Cerebellar nuclear complex (tissue), 1 donor: ENCODE measurements around the gene KCNK4.
"Not testable (repeated sequence)": the region's sequence is repeated elsewhere in the genome, so short reads cannot be mapped to it uniquely, and the experiment has no call there.

Source experiments
- DNase-seq, 2 experiments: peaks; one replicate each; lab custom pipeline; 2025; lab: John Stamatoyannopoulos, UW

KCNK4 gene

GRCh38 chr11:64306876-64307622 lies 15.9 kb downstream of the KCNK4 start:
- no peak for DNase-seq

GRCh38 chr11:64307795-64308194 lies 16.7 kb downstream of the KCNK4 start:
- DNase-seq, result not testable (repeated sequence)

- no peak for DNase-seq
Observed at GRCh38 chr11:64312947-64313346, 21.8 kb downstream of the KCNK4 start.

GRCh38 chr11:64313491-64314145 lies 22.5 kb downstream of the KCNK4 start:
- no peak for DNase-seq

GRCh38 chr11:64314146-64314804 lies 23.2 kb downstream of the KCNK4 start:
- no peak for DNase-seq

GRCh38 chr11:64314805-64315561 lies 23.9 kb downstream of the KCNK4 start:
- DNase-seq, result no peak

- DNase-seq, result not testable (repeated sequence)
Observed at GRCh38 chr11:64315667-64316526, 24.8 kb downstream of the KCNK4 start.

GRCh38 chr11:64316672-64317324 lies 25.7 kb downstream of the KCNK4 start:
- no peak for DNase-seq

GRCh38 chr11:64317325-64317960 lies 26.3 kb downstream of the KCNK4 start, which contains the start of gene TRMT112:
Gene TRMT112 (minus strand): TSS chr11:64317559. CDS start chr11:64317526, 33 bp downstream.
- DNase-seq, result peak; percentile 84 to 95

- DNase-seq, result peak; percentile 81 to 83
Observed at GRCh38 chr11:64317961-64318765, 27.1 kb downstream of the KCNK4 start, which contains the start of gene PRDX5. Gene PRDX5 (plus strand): TSS chr11:64318121. CDS start chr11:64318216, 95 bp downstream.

GRCh38 chr11:64318766-64319761 lies 28.0 kb downstream of the KCNK4 start:
- DNase-seq, result no peak

- DNase-seq, result no peak
Observed at GRCh38 chr11:64320556-64320955, 29.5 kb downstream of the KCNK4 start.

GRCh38 chr11:64321026-64321425 lies 29.9 kb downstream of the KCNK4 start:
- DNase-seq, result no peak

GRCh38 chr11:64321533-64321932 lies 30.4 kb downstream of the KCNK4 start:
- DNase-seq, result no peak

GRCh38 chr11:64322925-64323260 lies 31.8 kb downstream of the KCNK4 start:
- no peak for DNase-seq

- no peak for DNase-seq
Observed at GRCh38 chr11:64323373-64323772, 32.3 kb downstream of the KCNK4 start.

GRCh38 chr11:64323984-64324383 lies 32.9 kb downstream of the KCNK4 start:
- not testable (repeated sequence) for DNase-seq
